ENCODE results near the gene XYLT2.

DNA sequence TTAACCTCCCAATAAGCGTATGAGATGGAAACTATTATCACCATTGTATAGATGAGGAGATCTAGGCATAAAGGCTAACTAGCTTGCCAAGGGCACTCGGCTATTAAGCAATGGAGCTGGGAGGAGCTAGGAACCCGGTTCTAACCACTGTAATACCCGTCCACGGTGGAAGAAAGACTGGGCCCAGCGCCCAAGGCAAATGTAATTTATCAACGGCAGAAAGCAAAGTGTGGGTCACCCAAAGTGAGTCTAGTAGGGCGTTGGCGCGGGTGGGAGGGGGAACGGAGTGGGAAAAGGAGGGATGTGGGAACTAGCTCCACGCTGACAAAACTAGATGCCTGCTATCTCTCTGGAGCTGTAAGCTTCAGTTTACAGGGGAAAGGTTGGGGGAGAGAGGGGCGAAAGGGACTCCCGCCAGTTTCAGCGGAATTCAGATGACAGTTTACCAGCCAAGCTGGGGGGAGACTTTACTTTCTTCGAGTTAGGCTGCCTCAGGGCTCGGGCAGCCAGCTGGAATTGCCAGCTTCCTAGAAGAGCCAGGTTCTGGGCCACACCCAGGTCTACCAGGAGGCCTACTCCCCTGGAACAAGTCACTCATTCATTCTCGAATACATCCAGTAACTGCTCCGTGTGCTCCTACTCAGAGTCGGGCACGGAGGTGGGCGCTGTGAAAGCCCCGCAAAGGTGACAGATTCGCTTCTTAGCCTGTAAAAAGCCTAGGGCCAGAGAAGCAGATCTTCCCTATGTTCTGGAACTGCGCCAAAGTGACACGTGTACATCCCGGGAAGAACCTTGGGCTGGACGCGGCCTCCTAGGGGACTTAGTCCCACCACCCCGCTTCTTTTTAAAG lies 50.6 kb downstream of the XYLT2 start:
- TF ChIP-seq CTCF (conservative IDR thresholded peaks at IDR 0.05; ENCODE audit: low read length) (no peak), EZH2phosphoT487 (IDR thresholded peaks at IDR 0.05; ENCODE audit: borderline replicate concordance, low read depth, low read length) (no peak)

All from OCI-LY7 (cell line).